Hematopoietic multipotent progenitor cell (in vitro differentiated cells): Measurements from ENCODE around the gene ATG2A. TPM values are rescaled to one million over a fixed set of nuclear protein-coding genes. Genes with fewer than 3 reads are reported as not detected.

Source experiments
- DNase-seq, 3 donors: peaks; one replicate each; pipeline ENCODE4 v3.0.0-alpha.2; 2011 to 2015; ENCODE audit warnings: low read depth in 2 of 3, low spot score in 2 of 3
- total RNA-seq: library from RNA; depleted of rRNA; stranded (reverse); fragments of >200 nt; gene quantifications from one replicate; pipeline ENCODE4 v1.2.3, GENCODE V29; 2012

ATG2A gene
- total RNA-seq, 1 donor: 29.9 TPM

GRCh38 chr11:64874308-64875240, 42.4 kb downstream of the ATG2A start:
- no peak for DNase-seq

- DNase-seq: no peak
These were observed 44.1 kb downstream of the ATG2A start for GRCh38 chr11:64872790-64873488.

- DNase-seq: no peak
These were observed 45.5 kb downstream of the ATG2A start for GRCh38 chr11:64871492-64871891.

GRCh38 chr11:64870893-64871466, 46.0 kb downstream of the ATG2A start:
- DNase-seq: no peak

- DNase-seq: peak in 1 of 3 donors; percentile 47
These were observed 46.7 kb downstream of the ATG2A start for GRCh38 chr11:64870176-64870892.

GRCh38 chr11:64869571-64870175, 47.3 kb downstream of the ATG2A start:
- DNase-seq: no peak

GRCh38 chr11:64868904-64869570, 48.0 kb downstream of the ATG2A start:
- no peak for DNase-seq

GRCh38 chr11:64867748-64868462, 49.1 kb downstream of the ATG2A start:
- DNase-seq: no peak

- DNase-seq: no peak
These were observed 50.9 kb downstream of the ATG2A start for GRCh38 chr11:64866173-64866491.

- no peak for DNase-seq
These were observed 51.5 kb downstream of the ATG2A start for GRCh38 chr11:64865286-64866172.

- peak in 1 of 3 donors; percentile 56 for DNase-seq
These were observed 52.3 kb downstream of the ATG2A start for GRCh38 chr11:64864473-64865285.

- DNase-seq: no peak
These were observed 52.9 kb downstream of the ATG2A start for GRCh38 chr11:64864135-64864472.

GRCh38 chr11:64863391-64864060, 53.5 kb downstream of the ATG2A start:
- no peak for DNase-seq

GRCh38 chr11:64862987-64863390, 54.0 kb downstream of the ATG2A start:
- DNase-seq: no peak

GRCh38 chr11:64861227-64861975, 55.6 kb downstream of the ATG2A start:
- no peak for DNase-seq
